PC-9 (cell line): ENCODE measurements around the gene TRIM9. TPM values are rescaled to one million over a fixed set of nuclear protein-coding genes. Genes with fewer than 3 reads are reported as not detected.

Experiments
- BruUV-seq: library from RNA; stranded (reverse); fragments of 400-500 nt; replicated peaks from 2 replicates; lab custom pipeline; 2021; lab: Mats Ljungman, UMichigan
- CTCF ChIA-PET: fragments of 300-600 bp; sonication (Branson Sonifier 250); formaldehyde crosslinking; loops from one replicate; lab custom pipeline; 2022; ENCODE audit warnings: antibody characterized with exemption; lab: Charles Lee
- POLR2A ChIA-PET: fragments of 300-600 bp; sonication (Branson Sonifier 250); formaldehyde crosslinking; loops from one replicate; lab custom pipeline; 2022; ENCODE audit warnings: antibody characterized with exemption; ENCODE audit not compliant: unreplicated experiment; lab: Charles Lee
- DNase-seq, 2 experiments: peaks; one replicate each; pipeline versions ENCODE4 v3.0.0 to v3.0.0-alpha.2; 2015 to 2022; ENCODE audit warnings: mixed read lengths in 1 of 2
- H2AFZ ChIP-seq: fragments of 200-600 bp; sonication (generic); 2 replicates; pipeline ENCODE4 v1.8.1; 2017; ENCODE audit warnings: antibody characterized with exemption
- H3F3A ChIP-seq: fragments of 200-600 bp; sonication (generic); 2 replicates; pipeline ENCODE4 v1.8.1; 2017; ENCODE audit warnings: antibody characterized with exemption, mild to moderate bottlenecking, low read depth; ENCODE audit not compliant: insufficient read depth
- H3K27ac ChIP-seq: fragments of 200-600 bp; sonication (generic); 2 replicates; pipeline ENCODE4 v1.6.1; 2016; ENCODE audit warnings: mixed run types
- H3K27me3 ChIP-seq: fragments of 200-600 bp; sonication (generic); 2 replicates; pipeline ENCODE4 v1.6.1; 2016; ENCODE audit warnings: low read depth, mixed run types; ENCODE audit not compliant: insufficient read depth
- H3K36me3 ChIP-seq: fragments of 200-600 bp; sonication (generic); 2 replicates; pipeline ENCODE4 v1.6.1; 2016; ENCODE audit warnings: low read depth, mixed run types
- H3K4me1 ChIP-seq: fragments of 200-600 bp; sonication (generic); replicated peaks from 2 replicates; pipeline ENCODE4 v1.6.1; 2016; ENCODE audit warnings: mixed run types; ENCODE audit not compliant: insufficient read depth
- H3K4me2 ChIP-seq: fragments of 200-600 bp; sonication (generic); 2 replicates; pipeline ENCODE4 v1.6.1; 2017; ENCODE audit warnings: mixed run types
- H3K4me3 ChIP-seq: fragments of 200-600 bp; sonication (generic); 2 replicates; pipeline ENCODE4 v1.6.1; 2016; ENCODE audit warnings: mixed run types
- H3K79me2 ChIP-seq: fragments of 200-600 bp; sonication (generic); 2 replicates; pipeline ENCODE4 v1.6.1; 2017; ENCODE audit warnings: low read depth, mixed run types
- H3K9me2 ChIP-seq: fragments of 200-600 bp; sonication (generic); 2 replicates; pipeline ENCODE4 v1.8.1; 2017; ENCODE audit warnings: mild to moderate bottlenecking; ENCODE audit not compliant: insufficient read depth
- H3K9me3 ChIP-seq: fragments of 200-600 bp; sonication (generic); 2 replicates; pipeline ENCODE4 v1.8.1; 2016; ENCODE audit warnings: low read depth; ENCODE audit not compliant: insufficient read depth
- H4K20me1 ChIP-seq: fragments of 200-600 bp; sonication (generic); 2 replicates; pipeline ENCODE4 v1.8.1; 2017; ENCODE audit not compliant: insufficient read depth
- CTCF ChIP-seq: fragments of 200-600 bp; sonication (generic); conservative IDR thresholded peaks from 2 replicates; pipeline ENCODE4 v1.6.1; 2017; ENCODE audit warnings: mixed run types, antibody characterized with exemption, mild to moderate bottlenecking, moderate library complexity
- EZH2 ChIP-seq: fragments of 200-600 bp; sonication (generic); IDR thresholded peaks from 2 replicates; pipeline ENCODE4 v1.8.0; 2017; ENCODE audit warnings: antibody characterized with exemption, low read depth
- intact Hi-C: fragments of 100-400 bp; cut with micrococcal nuclease; formaldehyde crosslinking; loops from one replicate; pipeline ENCODE4 v1.10.0; 2022; ENCODE audit not compliant: unreplicated experiment
- total RNA-seq: library from RNA; stranded (reverse); gene quantifications from 2 replicates; pipeline ENCODE4 v1.2.3, GENCODE V29; 2021

Gene TRIM9
- total RNA-seq, 1 experiment from 2014 or later, result 2.1 TPM

GRCh38 chr14:50967790-50968189, 127.1 kb downstream of the TRIM9 start:
- POLR2A ChIA-PET, result interaction anchor here (0.7 kb wide), 1 partner anchor 9 kb away, joined by 11 read pairs; no protein-coding TSS in a partner anchor

GRCh38 chr14:50967103-50967502, 127.8 kb downstream of the TRIM9 start:
- no peak overlapping the region for H3K4me2 ChIP-seq
- DNase-seq, result no peak
- H2AFZ ChIP-seq, result no peak overlapping the region
- H3K4me3 ChIP-seq, result no peak overlapping the region
- H3K9me3 ChIP-seq, result no peaks in the 10 kb centered on the region; the same call in 1 of the 2 replicates
- CTCF ChIA-PET, result interaction anchor here (0.6 to 0.7 kb wide), 2 partner anchors 128 to 1003 kb away, joined by 4 to 13 read pairs; partner anchors contain the start of gene TRIM9
- no peaks in the 10 kb centered on the region for H4K20me1 ChIP-seq
- no peak overlapping the region for H3K27ac ChIP-seq
- no peaks in the 10 kb centered on the region for H3K79me2 ChIP-seq
- no peaks in the 10 kb centered on the region for H3K36me3 ChIP-seq
- no peak for TF ChIP-seq CTCF
- TF ChIP-seq EZH2, result no peak
- intact Hi-C loops, result no loop called here
- H3K9me2 ChIP-seq, result no peaks in the 10 kb centered on the region; the same call in 1 of the 2 replicates
- H3K27me3 ChIP-seq, result no peaks in the 10 kb centered on the region
- POLR2A ChIA-PET, result interaction anchor here (0.7 kb wide), 1 partner anchor 9 kb away, joined by 11 read pairs; no protein-coding TSS in a partner anchor
- BruUV-seq, result no TSS peak
- H3K4me1 ChIP-seq, result peaks cover 16% of the 10 kb centered on the region
- peaks cover 12% of the 10 kb centered on the region; the same call in 1 of the 2 replicates for H3F3A ChIP-seq

More at GRCh38 chr14:50967790-50968189, 127.1 kb downstream of the TRIM9 start:
- Histone ChIP-seq H3K4me1 (peaks cover 10% of the 10 kb centered on the region; the same call in 1 of the 2 replicates), H2AFZ (no peak overlapping the region), H3K79me2 (no peaks in the 10 kb centered on the region), H3K4me3 (no peak overlapping the region), H3F3A (peaks cover 5% of the 10 kb centered on the region; the same call in 1 of the 2 replicates), H3K4me2 (no peak overlapping the region), H4K20me1 (no peaks in the 10 kb centered on the region), H3K9me2 (no peaks in the 10 kb centered on the region; the same call in 1 of the 2 replicates), H3K27ac (no peak overlapping the region), H3K27me3 (no peaks in the 10 kb centered on the region), H3K36me3 (no peaks in the 10 kb centered on the region), H3K9me3 (no peaks in the 10 kb centered on the region)
- DNase-seq, result no peak
- CTCF ChIA-PET, result interaction anchor here (0.6 to 0.7 kb wide), 2 partner anchors 127 to 1003 kb away, joined by 4 to 13 read pairs; partner anchors contain the start of gene TRIM9
- TF ChIP-seq CTCF (no peak), EZH2 (no peak)
- intact Hi-C loops, result no loop called here
- BruUV-seq, result no TSS peak

- Histone ChIP-seq H3K36me3 (no peaks in the 10 kb centered on the region), H3K9me3 (no peaks in the 10 kb centered on the region; the same call in 1 of the 2 replicates), H3K9me2 (no peaks in the 10 kb centered on the region; the same call in 1 of the 2 replicates), H3F3A (peaks cover 14% of the 10 kb centered on the region; the same call in 1 of the 2 replicates), H4K20me1 (no peaks in the 10 kb centered on the region), H3K27me3 (no peaks in the 10 kb centered on the region), H3K4me1 (peaks cover 32% of the 10 kb centered on the region), H3K4me2 (no peak overlapping the region), H3K4me3 (no peak overlapping the region), H3K79me2 (no peaks in the 10 kb centered on the region), H2AFZ (no peak overlapping the region), H3K27ac (peak overlapping the region; percentile 49)
- ChIA-PET POLR2A (interaction anchor here (0.6 kb wide), 2 partner anchors 18 to 1588 kb away, joined by 3 to 6 read pairs; partner anchors contain the start of genes GPR137C and TXNDC16), CTCF (no interaction called here)
- intact Hi-C loops, result no loop called here
- BruUV-seq, result no TSS peak
- TF ChIP-seq CTCF (no peak), EZH2 (no peak)
- peak; percentile 65 to 93 for DNase-seq
These were observed 130.1 kb downstream of the TRIM9 start for GRCh38 chr14:50964683-50965390.
